HepG2 (cell line): ENCODE measurements around the gene AIP. TPM values are rescaled to one million over a fixed set of nuclear protein-coding genes. Genes with fewer than 3 reads are reported as not detected.

Experiments
- ATAC-seq: fragments of 200-7000 bp; cut with Tn5 transposase; 3 replicates; pipeline ENCODE4 v1.9.1; 2020; ENCODE audit warnings: mild to moderate bottlenecking, moderate library complexity
- BruUV-seq: library from RNA; stranded (reverse); fragments of 400-500 nt; replicated peaks from 2 replicates; lab custom pipeline; 2021; lab: Mats Ljungman, UMichigan
- CTCF ChIA-PET: fragments of 300-600 bp; formaldehyde crosslinking; extraction: SDS; loops from one replicate; lab custom pipeline; 2021; ENCODE audit warnings: low total read pairs, inconsistent platforms, low intra/inter-chr PET ratio; lab: Yijun Ruan, JAX
- POLR2A ChIA-PET: fragments of 350-600 bp; sonication (Branson Sonifier 250); formaldehyde crosslinking; loops from one replicate; lab custom pipeline; 2020; ENCODE audit warnings: antibody characterized with exemption, inconsistent platforms; lab: Yijun Ruan, JAX
- DNase-seq: peaks from one replicate; pipeline ENCODE4 v3.0.0-alpha.2; 2015; ENCODE audit warnings: low spot score
- FAIRE-seq: peaks from 3 replicates; lab custom pipeline; 2011; peaks lifted over from hg19 to GRCh38; lab: Jason Lieb, UNC
- H2AFZ ChIP-seq: one replicate; pipeline ENCODE4 v1.6.1; 2011; ENCODE audit warnings: low read length, inconsistent platforms
- H3K27ac ChIP-seq: fragments of 300-600 bp; 3 replicates; pipeline ENCODE4 v1.8.0; 2011; ENCODE audit warnings: mixed run types, mild to moderate bottlenecking, mixed read lengths, low read length, inconsistent platforms; ENCODE audit not compliant: insufficient read depth; ENCODE audit errors: extremely low read length
- H3K27me3 ChIP-seq, 2 experiments: fragments of 200-600 bp in 1 of 2; 2 replicates in 1 of 2; 3 replicates in 1 of 2; pipeline versions ENCODE4 v1.6.0 to v1.8.0; 2011; ENCODE audit warnings: low read length in 2 of 2, mild to moderate bottlenecking in 2 of 2, moderate library complexity in 2 of 2, inconsistent platforms in 1 of 2; ENCODE audit not compliant: insufficient read depth in 2 of 2, control insufficient read depth in 1 of 2
- H3K36me3 ChIP-seq, 2 experiments: fragments of 200-600 bp in 1 of 2; replicated peaks in 1 of 2; 2 replicates in 1 of 2; 3 replicates in 1 of 2; pipeline versions ENCODE4 v1.5.1 to v1.8.0; 2011; ENCODE audit warnings: low read length in 2 of 2, inconsistent platforms in 1 of 2; ENCODE audit not compliant: insufficient read depth in 2 of 2, control insufficient read depth in 1 of 2
- H3K4me1 ChIP-seq: 2 replicates; pipeline ENCODE4 v1.5.1; 2012; ENCODE audit warnings: low read length, inconsistent platforms; ENCODE audit not compliant: insufficient read depth
- H3K4me2 ChIP-seq: 2 replicates; pipeline ENCODE4 v1.6.0; 2011; ENCODE audit warnings: low read depth, low read length, inconsistent platforms
- H3K4me3 ChIP-seq, 3 experiments: fragments of 200-600 bp in 1 of 3; sonication (generic), shearing (Covaris generic) in 1 of 3; replicated peaks in 1 of 3; 2 replicates each; pipeline ENCODE4 v1.5.1; 2011 to 2016; ENCODE audit warnings: low read length in 3 of 3, inconsistent platforms in 2 of 3, low read depth in 2 of 3, mild to moderate bottlenecking in 2 of 3, control low read depth in 1 of 3, mixed read lengths in 1 of 3; ENCODE audit not compliant: insufficient read depth in 1 of 3
- H3K79me2 ChIP-seq: one replicate; pipeline ENCODE4 v1.6.1; 2011; ENCODE audit warnings: low read length, inconsistent platforms; ENCODE audit not compliant: insufficient read depth
- H3K9ac ChIP-seq: 2 replicates; pipeline ENCODE4 v1.6.0; 2011; ENCODE audit warnings: mild to moderate bottlenecking, low read depth, low read length, inconsistent platforms; ENCODE audit not compliant: insufficient read depth
- H3K9me3 ChIP-seq: 2 replicates; pipeline ENCODE4 v1.5.1; 2012; ENCODE audit warnings: mild to moderate bottlenecking, low read length
- H4K20me1 ChIP-seq: 2 replicates; pipeline ENCODE4 v1.6.0; 2011; ENCODE audit warnings: inconsistent platforms, mild to moderate bottlenecking, low read length, moderate library complexity; ENCODE audit not compliant: insufficient read depth
- AGO2 ChIP-seq: fragments of 200-400 bp; formaldehyde crosslinking; optimal IDR thresholded peaks from 2 replicates; pipeline ENCODE3; 2017; ENCODE audit warnings: mild to moderate bottlenecking, low read depth, low read length, moderate library complexity
- MATR3 ChIP-seq: sonication (generic); formaldehyde crosslinking; IDR thresholded peaks from 2 replicates; pipeline ENCODE4 v1.4.0; 2020; ENCODE audit warnings: missing genetic modification reagents
- RBFOX2 ChIP-seq: fragments of 200-400 bp; formaldehyde crosslinking; IDR thresholded peaks from 2 replicates; pipeline ENCODE4 v1.6.1; 2017; ENCODE audit warnings: low read depth, mild to moderate bottlenecking, low read length
- STAT6 ChIP-seq: sonication (generic); formaldehyde crosslinking; IDR thresholded peaks from 2 replicates; pipeline ENCODE4 v1.4.0; 2020; ENCODE audit warnings: missing genetic modification reagents, mild to moderate bottlenecking, borderline replicate concordance
- XRCC5 ChIP-seq: fragments of 200-400 bp; formaldehyde crosslinking; optimal IDR thresholded peaks from 2 replicates; pipeline ENCODE3; 2017; ENCODE audit warnings: mild to moderate bottlenecking, low read length
- ZC3H13 ChIP-seq: sonication (generic); formaldehyde crosslinking; IDR thresholded peaks from 2 replicates; pipeline ENCODE4 v1.8.1; 2023; ENCODE audit warnings: mild to moderate bottlenecking, missing genetic modification reagents, moderate library complexity
- ZNF343 ChIP-seq: sonication (generic); formaldehyde crosslinking; IDR thresholded peaks from 2 replicates; pipeline ENCODE4 v1.4.0; 2020; ENCODE audit warnings: mild to moderate bottlenecking, missing genetic modification reagents
- ZNF563 ChIP-seq: sonication (generic); formaldehyde crosslinking; IDR thresholded peaks from 2 replicates; pipeline ENCODE4 v1.8.0; 2022; ENCODE audit warnings: mild to moderate bottlenecking, moderate library complexity, missing genetic modification reagents
- ZNF629 ChIP-seq: sonication (generic); formaldehyde crosslinking; conservative IDR thresholded peaks from 2 replicates; pipeline ENCODE4 v1.5.0; 2020; ENCODE audit warnings: missing genetic modification reagents
- ZSCAN30 ChIP-seq: sonication (generic); formaldehyde crosslinking; IDR thresholded peaks from 2 replicates; pipeline ENCODE4 v1.5.0; 2020; ENCODE audit warnings: mild to moderate bottlenecking, missing genetic modification reagents
- WGBS: methylation state at CpG from one replicate; pipeline ENCODE4 v1.1.6; 2017; ENCODE audit warnings: low lambda C conversion rate; 5-methylcytosine and 5-hydroxymethylcytosine counted together
- in situ Hi-C: cut with HindIII; loops from 2 replicates; pipeline ENCODE4 v1.10.0; 2017; ENCODE audit warnings: low pct_unique_long_range_greater_than_20kb; ENCODE audit not compliant: extremely low pct_ligation_motif_present
- intact Hi-C: fragments of 100-400 bp; cut with micrococcal nuclease; formaldehyde crosslinking; loops from one replicate; pipeline ENCODE4 v1.10.0; 2022; ENCODE audit not compliant: unreplicated experiment
- polyA plus RNA-seq, 8 experiments: library from polyadenylated mRNA; depleted of rRNA in 3 of 8; stranded (reverse) in 7 of 8; unstranded in 1 of 8; fragments of >200 nt; fragmentation: Illumina TruSeq in 4 of 8; extraction: Trizol in 4 of 8; gene quantifications; 2 replicates each; pipeline versions ENCODE4 v1.2.1 to v1.2.3, GENCODE V29; 2011 to 2016; ENCODE audit warnings: low read depth in 4 of 8, missing spikeins in 1 of 8, mixed read lengths in 1 of 8; ENCODE audit not compliant: insufficient read depth in 1 of 8
- total RNA-seq, 5 experiments: library from RNA; depleted of rRNA; stranded (reverse); fragments of >200 nt; fragmentation: Illumina TruSeq; extraction: Trizol; gene quantifications; 2 replicates each; pipeline ENCODE4 v1.2.3, GENCODE V29; 2016; ENCODE audit warnings: low read depth in 1 of 5
- TF ChIP-seq, protein P1 (sequence below): IDR thresholded peaks from 2 replicates; pipeline ENCODE4 v1.6.1; 2018; ENCODE audit warnings: missing genetic modification reagents

AIP gene
- total and polyA plus RNA-seq, 2 of the 13 experiments (the other 11 are each of a cell fraction or from before 2014, with no cell fraction given), result 51.8 to 110 TPM

DNA sequence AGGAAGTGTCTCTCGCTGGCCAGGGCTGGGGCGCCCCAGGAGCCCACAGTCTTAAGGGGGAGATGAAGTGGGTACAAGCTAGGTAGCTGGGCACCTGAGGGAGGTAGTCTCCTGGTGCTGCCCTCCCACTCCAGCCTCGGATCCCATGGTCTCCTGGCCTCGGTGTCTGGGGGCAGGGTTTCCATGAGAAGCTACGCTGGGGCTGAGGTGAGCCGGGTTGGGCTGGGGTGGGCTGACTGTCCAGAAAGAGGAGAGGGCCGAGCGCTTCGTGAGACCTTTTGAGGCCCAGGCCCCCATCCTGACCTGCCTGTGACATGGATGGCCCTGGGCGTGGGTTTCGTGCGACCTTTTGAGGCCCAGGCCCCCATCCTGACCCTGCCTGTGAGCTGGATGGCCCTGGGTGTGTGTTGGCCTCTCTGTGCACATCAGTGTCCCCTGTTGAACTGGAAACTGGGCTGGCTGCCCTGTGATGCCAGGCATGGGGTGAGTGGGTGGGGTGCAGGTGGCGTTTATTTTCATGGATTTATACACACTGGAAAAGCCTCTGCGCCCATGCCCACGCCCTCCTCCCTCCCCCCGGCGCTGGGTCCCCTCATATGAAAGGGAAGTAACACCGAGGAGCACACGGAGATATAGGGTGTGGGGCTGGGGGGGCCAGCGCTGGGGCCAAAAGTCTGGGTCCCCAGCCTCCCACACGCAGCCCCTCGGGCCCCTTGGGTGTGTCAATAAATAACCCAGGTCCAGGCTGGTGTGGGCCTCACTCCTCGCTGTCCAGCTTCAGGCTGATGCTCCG lies 8.6 kb downstream of the AIP start:
- Histone ChIP-seq H3K27me3 (no peaks in the 10 kb centered on the region), H4K20me1 (no peaks in the 10 kb centered on the region), H3K9ac (no peak overlapping the region), H3K79me2 (no peaks in the 10 kb centered on the region), H2AFZ (no peak overlapping the region), H3K27ac (no peak overlapping the region), H3K4me1 (no peaks in the 10 kb centered on the region), H3K4me2 (no peak overlapping the region), H3K36me3 (peaks cover 5 to 25% of the 10 kb centered on the region in 2 experiments; a peak in 4 of 5 replicates), H3K9me3 (no peaks in the 10 kb centered on the region), H3K4me3 (no peak overlapping the region)
- 85% methylated on average over 11 of the region's 24 CpGs for WGBS
- DNase-seq (no peak), ATAC-seq (no peak), FAIRE-seq (no peak)
- intact Hi-C loops, result no loop called here
- TF ChIP-seq ZSCAN30 (CRISPR knock-in tag), result no peak
- peak; percentile 87 for TF ChIP-seq AGO2
- TF ChIP-seq ZC3H13 (CRISPR knock-in tag), result no peak
- TF ChIP-seq XRCC5, result no peak
- in situ Hi-C loops, result no loop called here
- ChIA-PET CTCF (no interaction called here), POLR2A (interaction anchor here (1.3 to 1.4 kb wide), 2 partner anchors 9 to 14 kb away, joined by 4 to 6 read pairs; partner anchors contain the start of genes AIP and PITPNM1)
- BruUV-seq, result no TSS peak

DNA sequence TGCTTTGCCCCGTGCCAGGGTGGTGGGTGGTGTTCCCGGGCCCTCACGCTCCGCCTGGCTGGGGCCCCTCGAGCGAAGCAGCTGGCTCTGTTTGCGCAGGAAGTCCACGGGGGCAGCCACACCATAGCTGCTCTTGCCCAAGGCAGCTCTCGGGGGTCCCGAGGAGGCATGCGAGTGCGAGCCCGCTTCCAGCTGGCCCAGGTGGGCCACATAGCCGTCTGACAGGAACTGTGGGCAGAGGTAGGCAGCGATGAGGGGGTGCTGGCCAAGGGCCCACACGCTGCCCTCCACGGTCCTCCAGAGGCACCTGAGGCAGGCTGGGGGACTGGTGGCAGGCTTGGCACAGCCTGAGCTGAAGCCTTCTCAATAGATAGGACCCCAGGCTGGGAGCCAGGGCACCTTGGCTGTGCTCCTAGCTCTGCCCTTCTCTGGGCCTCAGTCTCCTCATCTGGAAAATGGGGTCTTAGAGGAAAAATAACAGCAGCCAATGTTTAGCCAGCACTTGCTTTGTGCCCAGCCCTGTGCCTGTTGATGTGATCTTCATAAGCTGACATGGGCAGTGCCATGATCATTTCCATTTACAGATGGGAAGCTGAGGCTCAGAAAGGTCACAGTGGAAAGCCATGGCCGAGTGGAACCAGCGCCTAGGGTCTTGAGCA lies 9.4 kb downstream of the AIP start:
- in situ Hi-C loops, result no loop called here
- no CpG with 5 or more reads among the region's 19 CpGs for WGBS
- Histone ChIP-seq H2AFZ (no peak overlapping the region), H3K27me3 (no peaks in the 10 kb centered on the region), H3K79me2 (no peaks in the 10 kb centered on the region), H3K4me3 (no peak overlapping the region), H3K4me1 (no peaks in the 10 kb centered on the region), H3K4me2 (no peak overlapping the region), H3K27ac (no peak overlapping the region), H3K9ac (no peak overlapping the region), H4K20me1 (no peaks in the 10 kb centered on the region), H3K36me3 (peaks cover 3 to 21% of the 10 kb centered on the region in 2 experiments; a peak in 4 of 5 replicates), H3K9me3 (no peaks in the 10 kb centered on the region)
- no peak for FAIRE-seq
- DNase-seq, result no peak
- POLR2A ChIA-PET, result interaction anchor here (1.3 to 1.4 kb wide), 1 partner anchor 9 kb away, joined by 3 to 6 read pairs; the partner anchor contains the start of gene AIP
- CTCF ChIA-PET, result no interaction called here
- no TSS peak for BruUV-seq
- no peak for ATAC-seq
- intact Hi-C loops, result no loop called here
- TF ChIP-seq ZNF343 (no peak), ZNF563 (CRISPR knock-in tag) (no peak), STAT6 (CRISPR knock-in tag) (no peak), RBFOX2 (peak; percentile 66; the same call in 1 of the 2 replicates), MATR3 (CRISPR knock-in tag) (no peak), ZNF629 (CRISPR knock-in tag) (peak; percentile 91)
- TF ChIP-seq, protein P1, sequence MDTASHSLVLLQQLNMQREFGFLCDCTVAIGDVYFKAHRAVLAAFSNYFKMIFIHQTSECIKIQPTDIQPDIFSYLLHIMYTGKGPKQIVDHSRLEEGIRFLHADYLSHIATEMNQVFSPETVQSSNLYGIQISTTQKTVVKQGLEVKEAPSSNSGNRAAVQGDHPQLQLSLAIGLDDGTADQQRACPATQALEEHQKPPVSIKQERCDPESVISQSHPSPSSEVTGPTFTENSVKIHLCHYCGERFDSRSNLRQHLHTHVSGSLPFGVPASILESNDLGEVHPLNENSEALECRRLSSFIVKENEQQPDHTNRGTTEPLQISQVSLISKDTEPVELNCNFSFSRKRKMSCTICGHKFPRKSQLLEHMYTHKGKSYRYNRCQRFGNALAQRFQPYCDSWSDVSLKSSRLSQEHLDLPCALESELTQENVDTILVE (CRISPR knock-in tag), result no peak
